Bronchial epithelial cell (primary cell): ENCODE measurements around the gene ZNF407. TPM values are rescaled to one million over a fixed set of nuclear protein-coding genes. Genes with fewer than 3 reads are reported as not detected.

Experiments used
- DNase-seq: peaks from one replicate; pipeline ENCODE4 v3.0.0-alpha.2; 2010; ENCODE audit warnings: low read depth
- FAIRE-seq: peaks from 2 replicates; lab custom pipeline; 2011; peaks lifted over from hg19 to GRCh38; lab: Jason Lieb, UNC
- H3K27me3 ChIP-seq: 2 replicates; pipeline ENCODE4 v1.5.1; 2011; ENCODE audit warnings: low read length; ENCODE audit not compliant: control insufficient read depth, insufficient read depth
- H3K36me3 ChIP-seq: 2 replicates; pipeline ENCODE4 v1.5.1; 2011; ENCODE audit warnings: low read length; ENCODE audit not compliant: control insufficient read depth, insufficient read depth
- H3K4me3 ChIP-seq: 2 replicates; pipeline ENCODE4 v1.5.1; 2011; ENCODE audit warnings: mild to moderate bottlenecking, low read depth, low read length, control low read depth
- CTCF ChIP-seq: IDR thresholded peaks from 2 replicates; pipeline ENCODE4 v1.5.1; 2011; ENCODE audit warnings: mild to moderate bottlenecking, moderate library complexity, low read length, control low read depth, inconsistent platforms; ENCODE audit not compliant: insufficient read depth, severe bottlenecking
- total RNA-seq: library from RNA; depleted of rRNA; stranded (reverse); fragments of >200 nt; gene quantifications from 2 replicates; pipeline ENCODE4 v1.2.1, GENCODE V29; 2014

The ZNF407 gene
- total RNA-seq, 1 donor from 2014 or later = 10.0 TPM

- TF ChIP-seq CTCF = no peak
- FAIRE-seq (no peak), DNase-seq (no peak)
- Histone ChIP-seq H3K27me3 (no peaks in the 10 kb centered on the region), H3K36me3 (no peaks in the 10 kb centered on the region), H3K4me3 (no peak overlapping the region)
These were observed 301.9 kb downstream of the ZNF407 start for GRCh38 chr18:74899554-74899953.

- no peak for TF ChIP-seq CTCF
- no peaks in the 10 kb centered on the region for H3K36me3 ChIP-seq
These were observed 303.9 kb downstream of the ZNF407 start for GRCh38 chr18:74901362-74902146.

DNA sequence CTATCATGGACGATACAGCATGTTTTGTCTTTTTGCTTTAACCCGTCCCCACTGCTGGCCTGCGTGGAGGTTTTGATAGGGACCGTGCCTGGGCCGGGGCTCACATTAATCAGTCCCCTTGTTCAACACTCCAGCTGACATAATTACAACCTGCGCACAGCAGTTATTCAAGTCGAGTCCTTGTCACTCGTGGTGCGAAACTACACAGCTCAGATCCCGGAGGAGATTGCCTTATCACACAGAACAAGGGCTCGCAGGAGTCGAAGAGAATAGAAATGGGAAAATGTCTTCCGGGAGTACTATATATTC lies 304.4 kb downstream of the ZNF407 start:
- H3K4me3 ChIP-seq = no peak overlapping the region
- no peak for TF ChIP-seq CTCF
- no peak for DNase-seq
- H3K27me3 ChIP-seq = no peaks in the 10 kb centered on the region
- no peaks in the 10 kb centered on the region for H3K36me3 ChIP-seq
- FAIRE-seq = no peak

More at GRCh38 chr18:74901362-74902146, 303.9 kb downstream of the ZNF407 start:
- FAIRE-seq (no peak), DNase-seq (peak; percentile 19)
- H3K4me3 ChIP-seq = no peak overlapping the region
- no peaks in the 10 kb centered on the region for H3K27me3 ChIP-seq

DNA sequence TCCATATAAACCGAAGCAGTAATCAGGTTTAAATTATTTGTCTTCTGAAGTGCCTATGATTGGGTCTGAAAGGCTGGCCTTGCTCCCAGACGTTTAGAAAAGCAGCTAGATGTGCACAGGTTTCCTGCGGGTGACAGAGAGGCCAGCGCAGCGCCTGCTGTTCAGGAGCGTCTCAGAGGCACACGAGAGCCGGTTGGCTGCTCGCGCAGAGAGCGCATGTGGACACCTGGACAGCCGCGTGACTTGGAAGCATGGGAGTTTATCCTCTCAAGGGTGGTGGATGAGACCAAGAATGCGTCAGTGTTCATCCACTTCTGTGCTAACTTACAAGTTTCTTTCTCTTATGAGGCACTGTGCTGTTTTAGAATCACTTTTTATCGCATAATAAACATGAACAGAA lies 307.6 kb downstream of the ZNF407 start:
- no peak for TF ChIP-seq CTCF
- no peak for FAIRE-seq

DNA sequence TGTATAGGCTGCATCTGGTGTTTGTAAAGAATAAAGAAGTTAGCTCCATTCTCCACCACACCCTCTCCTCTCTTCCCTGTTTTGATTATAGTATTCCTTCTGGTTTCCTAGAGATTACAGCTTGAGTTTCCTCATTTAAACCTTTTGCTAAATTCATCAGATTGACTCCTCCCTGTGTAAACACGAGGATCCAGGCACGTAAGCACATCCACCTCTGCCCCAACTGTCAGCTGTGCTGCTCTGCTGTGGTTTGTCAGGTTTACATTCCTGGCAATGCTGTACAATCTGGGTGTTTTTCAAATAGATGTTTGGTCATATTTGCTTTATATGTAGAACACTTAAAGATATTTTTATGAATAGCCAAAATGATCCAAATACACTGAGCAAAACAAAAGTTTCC lies 308.5 kb downstream of the ZNF407 start:
- Histone ChIP-seq H3K4me3 (no peak overlapping the region), H3K36me3 (no peaks in the 10 kb centered on the region), H3K27me3 (no peaks in the 10 kb centered on the region)
- peak; percentile 72 for DNase-seq
- no peak for FAIRE-seq
- no peak for TF ChIP-seq CTCF

More for the DNA sequence above, 307.6 kb downstream of the ZNF407 start:
- DNase-seq = no peak
- H3K36me3 ChIP-seq = no peaks in the 10 kb centered on the region
- no peak overlapping the region for H3K4me3 ChIP-seq
- no peaks in the 10 kb centered on the region for H3K27me3 ChIP-seq
